Measurements from ENCODE around the gene FBP1.

Gene FBP1

DNA sequence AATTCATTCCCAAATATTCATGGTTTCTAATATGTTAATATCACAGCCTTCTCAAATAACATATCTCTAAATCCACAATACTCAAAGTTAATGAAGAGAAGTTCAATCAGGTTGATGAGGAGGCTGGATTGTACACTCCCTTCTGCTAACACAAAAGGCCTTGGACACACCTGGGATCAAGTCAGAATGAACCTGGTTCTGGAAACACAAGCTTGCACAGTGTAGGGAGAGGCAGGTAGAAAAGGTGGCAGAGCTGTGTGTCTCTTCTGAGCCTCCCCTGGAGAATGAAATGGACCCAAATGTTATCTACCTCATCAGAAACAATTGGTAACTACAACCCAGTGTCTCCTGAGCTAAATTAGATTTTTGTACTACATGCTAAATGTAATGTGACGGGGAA is 40.7 kb upstream of the FBP1 start:
- TF ChIP-seq, protein P1, sequence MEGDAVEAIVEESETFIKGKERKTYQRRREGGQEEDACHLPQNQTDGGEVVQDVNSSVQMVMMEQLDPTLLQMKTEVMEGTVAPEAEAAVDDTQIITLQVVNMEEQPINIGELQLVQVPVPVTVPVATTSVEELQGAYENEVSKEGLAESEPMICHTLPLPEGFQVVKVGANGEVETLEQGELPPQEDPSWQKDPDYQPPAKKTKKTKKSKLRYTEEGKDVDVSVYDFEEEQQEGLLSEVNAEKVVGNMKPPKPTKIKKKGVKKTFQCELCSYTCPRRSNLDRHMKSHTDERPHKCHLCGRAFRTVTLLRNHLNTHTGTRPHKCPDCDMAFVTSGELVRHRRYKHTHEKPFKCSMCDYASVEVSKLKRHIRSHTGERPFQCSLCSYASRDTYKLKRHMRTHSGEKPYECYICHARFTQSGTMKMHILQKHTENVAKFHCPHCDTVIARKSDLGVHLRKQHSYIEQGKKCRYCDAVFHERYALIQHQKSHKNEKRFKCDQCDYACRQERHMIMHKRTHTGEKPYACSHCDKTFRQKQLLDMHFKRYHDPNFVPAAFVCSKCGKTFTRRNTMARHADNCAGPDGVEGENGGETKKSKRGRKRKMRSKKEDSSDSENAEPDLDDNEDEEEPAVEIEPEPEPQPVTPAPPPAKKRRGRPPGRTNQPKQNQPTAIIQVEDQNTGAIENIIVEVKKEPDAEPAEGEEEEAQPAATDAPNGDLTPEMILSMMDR (IDR thresholded peaks at IDR 0.05; ENCODE audit: unreplicated experiment in 3 of 3), result no peak
- peaks cover 17% of the 10 kb centered on the region for H3K27me3 Mint-ChIP-seq (ENCODE audit: low read depth)
- no peaks in the 10 kb centered on the region for H3K9me3 Mint-ChIP-seq
- no peak overlapping the region for H3K27ac Mint-ChIP-seq
- no peaks in the 10 kb centered on the region for H3K36me3 Mint-ChIP-seq (ENCODE audit: low read depth)
- H3K4me3 Mint-ChIP-seq, result no peak overlapping the region
- peaks cover 29% of the 10 kb centered on the region for H3K4me1 Mint-ChIP-seq

DNA sequence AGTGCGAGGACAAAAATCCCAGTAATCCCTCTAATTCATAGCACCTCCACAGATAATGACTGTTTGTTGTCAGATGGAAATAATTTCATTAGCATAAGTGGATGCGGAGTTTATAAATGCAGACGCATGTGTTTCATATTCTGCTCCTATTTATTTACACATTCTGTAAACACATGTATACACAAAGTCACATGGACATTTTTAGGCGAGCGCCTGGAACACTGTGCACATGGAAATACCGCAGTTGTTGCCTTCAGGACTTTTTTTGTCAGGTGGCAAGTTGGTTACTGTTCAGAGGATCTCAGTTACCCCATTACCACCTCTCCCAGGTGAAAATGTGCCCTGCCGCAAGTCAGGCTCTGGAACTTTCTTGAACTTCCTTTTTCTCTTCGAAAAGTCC is 40.3 kb upstream of the FBP1 start:
- H3K27me3 Mint-ChIP-seq (ENCODE audit: low read depth), result peaks cover 17% of the 10 kb centered on the region
- H3K4me3 Mint-ChIP-seq, result no peak overlapping the region
- H3K27ac Mint-ChIP-seq, result no peak overlapping the region
- H3K4me1 Mint-ChIP-seq, result peaks cover 33% of the 10 kb centered on the region
- no peaks in the 10 kb centered on the region for H3K36me3 Mint-ChIP-seq (ENCODE audit: low read depth)
- TF ChIP-seq, protein P1 (IDR thresholded peaks at IDR 0.05; ENCODE audit: unreplicated experiment in 3 of 3), result no peak
- no peaks in the 10 kb centered on the region for H3K9me3 Mint-ChIP-seq

DNA sequence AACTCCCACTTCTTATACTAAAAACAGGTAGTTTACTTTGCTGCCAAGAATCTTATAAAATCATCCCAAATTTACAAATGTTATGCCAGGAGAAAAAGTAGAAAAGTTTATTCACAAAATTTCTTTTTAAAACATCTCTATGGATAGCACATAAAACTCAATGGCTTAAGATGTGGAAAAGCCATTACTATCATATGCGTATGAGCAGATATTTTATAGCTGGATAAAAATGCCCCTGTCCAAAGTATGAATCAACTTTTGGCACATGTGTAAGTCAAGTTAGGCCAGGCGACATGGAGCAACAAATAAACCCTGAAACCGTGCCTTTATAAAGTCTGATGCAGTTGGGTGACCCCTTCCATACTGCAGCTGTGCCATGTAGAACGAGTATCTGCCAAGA is 38.6 kb upstream of the FBP1 start:
- H3K4me3 Mint-ChIP-seq, result no peak overlapping the region
- no peak overlapping the region for H3K27ac Mint-ChIP-seq
- peaks cover 33% of the 10 kb centered on the region for H3K4me1 Mint-ChIP-seq
- no peaks in the 10 kb centered on the region for H3K36me3 Mint-ChIP-seq (ENCODE audit: low read depth)
- TF ChIP-seq, protein P1 (IDR thresholded peaks at IDR 0.05; ENCODE audit: unreplicated experiment in 3 of 3), result no peak
- no peaks in the 10 kb centered on the region for H3K9me3 Mint-ChIP-seq
- peaks cover 17% of the 10 kb centered on the region for H3K27me3 Mint-ChIP-seq (ENCODE audit: low read depth)

DNA sequence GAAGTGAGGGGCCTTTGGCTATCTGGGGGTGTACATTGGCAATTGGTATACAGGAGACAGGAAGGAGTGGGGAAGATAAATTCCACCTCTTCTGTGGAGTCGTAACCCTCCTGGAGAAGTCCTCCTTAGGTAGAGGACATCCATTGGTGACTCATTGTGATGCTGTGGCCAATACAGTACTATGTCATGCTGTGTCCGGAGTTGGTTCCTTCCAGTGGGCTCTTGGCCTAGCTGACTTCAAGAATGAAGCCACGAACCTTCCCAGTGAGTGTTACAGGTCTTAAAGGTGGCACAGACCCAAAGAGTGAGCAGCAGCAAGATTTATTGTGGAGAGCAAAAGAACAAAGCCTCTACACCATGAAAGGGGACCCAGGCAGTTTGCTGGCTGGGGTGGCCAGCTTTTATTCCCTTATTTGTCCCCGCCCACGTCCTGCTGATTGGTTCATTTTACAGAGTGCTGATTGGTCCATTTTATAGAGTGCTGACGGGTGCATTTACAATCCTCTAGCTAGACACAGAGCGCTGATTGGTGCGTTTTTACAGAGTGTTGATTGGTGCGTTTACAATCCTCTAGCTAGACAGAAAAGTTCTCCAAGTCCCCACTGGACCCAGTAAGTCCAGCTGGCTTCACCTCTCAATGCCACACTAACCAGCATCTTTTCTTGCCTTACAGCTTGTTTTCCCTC is 37.3 kb upstream of the FBP1 start:
- TF ChIP-seq, protein P1 (IDR thresholded peaks at IDR 0.05; ENCODE audit: unreplicated experiment in 3 of 3), result no peak
- Mint-ChIP-seq H3K36me3 (ENCODE audit: low read depth) (no peaks in the 10 kb centered on the region), H3K9me3 (no peaks in the 10 kb centered on the region), H3K27me3 (ENCODE audit: low read depth) (peaks cover 16% of the 10 kb centered on the region), H3K27ac (no peak overlapping the region), H3K4me3 (no peak overlapping the region), H3K4me1 (peaks cover 31% of the 10 kb centered on the region)

DNA sequence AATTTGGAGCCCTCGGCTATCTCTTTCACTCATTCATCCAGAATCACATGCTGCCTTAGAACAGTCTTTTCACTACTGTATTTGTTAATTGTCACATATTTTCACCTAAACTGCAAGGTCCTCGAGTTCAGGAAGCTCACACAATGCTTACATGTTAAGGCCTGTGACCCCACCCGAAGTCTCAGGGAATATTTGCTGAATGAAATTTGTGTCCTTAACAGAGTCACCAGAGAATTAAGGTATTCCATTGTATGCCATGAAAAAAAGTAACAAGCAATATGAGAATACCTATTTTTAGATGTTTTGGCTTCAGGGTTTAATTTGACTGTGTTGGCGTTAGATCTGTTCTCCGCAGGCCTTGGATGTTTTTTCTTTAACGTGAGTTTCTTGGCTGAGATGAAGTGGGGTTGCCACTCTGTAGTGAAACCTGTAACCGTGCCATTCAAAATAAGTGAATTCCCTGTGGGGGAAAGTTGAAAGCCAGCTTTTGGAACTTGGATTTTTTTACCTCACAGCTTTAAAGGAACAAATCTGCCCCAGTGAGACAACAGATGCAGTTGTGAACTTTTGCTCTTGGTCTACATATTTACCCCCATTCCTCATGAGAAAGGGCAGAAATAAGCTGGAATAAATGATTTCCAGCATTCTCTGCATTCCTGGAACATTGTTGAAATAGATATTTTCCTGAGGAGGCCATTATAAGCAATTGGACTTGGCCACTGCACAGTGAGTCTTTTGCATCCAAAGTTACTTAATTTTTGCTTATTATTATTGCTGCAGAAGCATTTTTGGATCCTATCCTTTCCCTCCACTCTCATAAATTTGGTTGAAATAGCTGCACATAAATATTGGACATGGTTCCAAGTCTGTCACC is 35.9 kb upstream of the FBP1 start:
- Mint-ChIP-seq H3K9me3 (no peaks in the 10 kb centered on the region), H3K27ac (peak overlapping the region; percentile 4 to 65 (median 61)), H3K36me3 (ENCODE audit: low read depth) (no peaks in the 10 kb centered on the region), H3K4me1 (peaks cover 26% of the 10 kb centered on the region), H3K27me3 (ENCODE audit: low read depth) (peaks cover 11% of the 10 kb centered on the region), H3K4me3 (no peak overlapping the region)
- TF ChIP-seq, protein P1 (IDR thresholded peaks at IDR 0.05; ENCODE audit: unreplicated experiment in 3 of 3), result no peak
